Neutrophil (primary cell): ENCODE data around the gene SOAT1.

ENCODE experiments used
- H3K27ac ChIP-seq: fragments of 200-600 bp; sonication (generic); 2 replicates; pipeline ENCODE4 v1.5.1; 2016; ENCODE audit warnings: mild to moderate bottlenecking, moderate library complexity
- H3K27me3 ChIP-seq: fragments of 200-600 bp; sonication (generic); 2 replicates; pipeline ENCODE4 v1.6.0; 2016; ENCODE audit warnings: mild to moderate bottlenecking
- H3K36me3 ChIP-seq: fragments of 200-600 bp; sonication (generic); 2 replicates; pipeline ENCODE4 v1.5.1; 2017
- H3K4me1 ChIP-seq, 2 experiments: fragments of 200-600 bp in 1 of 2; sonication (generic) in 1 of 2; 1 replicate in 1 of 2; 2 replicates in 1 of 2; pipeline versions ENCODE4 v1.5.1 to v1.6.1; 2013 to 2016; ENCODE audit warnings: low read depth in 1 of 2, low read length in 1 of 2, mild to moderate bottlenecking in 1 of 2, moderate library complexity in 1 of 2; ENCODE audit not compliant: control insufficient read depth in 1 of 2, insufficient read depth in 1 of 2
- H3K4me3 ChIP-seq, 2 experiments: fragments of 200-600 bp in 1 of 2; sonication (generic) in 1 of 2; 1 replicate in 1 of 2; 2 replicates in 1 of 2; pipeline ENCODE4 v1.5.1; 2013 to 2016; ENCODE audit warnings: low read depth in 1 of 2, low read length in 1 of 2, mild to moderate bottlenecking in 1 of 2, moderate library complexity in 1 of 2
- H3K9me3 ChIP-seq: fragments of 200-600 bp; sonication (generic); 2 replicates; pipeline ENCODE4 v1.5.1; 2016
- CTCF ChIP-seq: fragments of 200-600 bp; sonication (generic); IDR thresholded peaks from 2 replicates; pipeline ENCODE4 v1.5.1; 2016; ENCODE audit warnings: antibody characterized with exemption

Gene SOAT1

DNA sequence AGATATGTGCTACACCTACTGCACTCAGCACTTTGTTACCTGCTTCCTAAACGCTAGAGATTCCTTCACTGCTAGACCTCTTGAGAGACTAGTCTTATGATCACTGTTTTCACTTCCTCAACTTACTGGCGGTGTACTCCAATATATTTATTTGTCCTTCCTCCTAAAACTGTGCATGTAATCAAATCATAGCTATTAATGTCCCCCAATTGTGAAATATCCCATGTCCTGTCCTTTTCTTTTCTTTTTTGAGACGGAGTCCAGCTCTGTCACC, 3.4 kb downstream of the SOAT1 start:
- H3K27me3 ChIP-seq: no peaks in the 10 kb centered on the region
- no peak overlapping the region for H3K4me3 ChIP-seq
- peaks cover 15 to 16% of the 10 kb centered on the region in 2 experiments for H3K4me1 ChIP-seq
- no peak for TF ChIP-seq CTCF
- no peaks in the 10 kb centered on the region for H3K9me3 ChIP-seq
- H3K36me3 ChIP-seq: peaks cover 4% of the 10 kb centered on the region
- H3K27ac ChIP-seq: no peak overlapping the region

DNA sequence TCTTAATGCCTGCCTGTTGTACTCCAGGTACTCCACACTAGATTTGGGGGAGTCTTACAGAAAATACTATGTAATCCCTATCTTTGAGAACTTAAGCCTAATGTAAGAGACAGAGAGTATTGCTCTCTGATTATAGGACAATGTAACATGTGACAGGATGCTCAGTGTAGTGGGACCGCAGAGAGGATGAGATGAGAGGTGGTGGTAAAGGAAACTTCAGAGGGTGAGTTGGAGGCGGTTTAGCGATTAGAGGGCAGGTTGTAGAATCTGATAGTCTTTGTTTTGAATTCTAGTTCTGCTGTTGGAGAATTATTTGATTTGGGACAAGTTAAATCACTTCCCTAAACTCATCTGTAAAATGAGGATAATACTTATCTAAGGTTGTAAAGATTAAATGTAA, 5.4 kb downstream of the SOAT1 start:
- H3K9me3 ChIP-seq: no peaks in the 10 kb centered on the region
- no peak for TF ChIP-seq CTCF
- H3K4me3 ChIP-seq: no peak overlapping the region
- no peak overlapping the region for H3K27ac ChIP-seq
- peaks cover 10 to 11% of the 10 kb centered on the region in 2 experiments for H3K4me1 ChIP-seq
- peaks cover 14% of the 10 kb centered on the region for H3K36me3 ChIP-seq
- H3K27me3 ChIP-seq: no peaks in the 10 kb centered on the region

DNA sequence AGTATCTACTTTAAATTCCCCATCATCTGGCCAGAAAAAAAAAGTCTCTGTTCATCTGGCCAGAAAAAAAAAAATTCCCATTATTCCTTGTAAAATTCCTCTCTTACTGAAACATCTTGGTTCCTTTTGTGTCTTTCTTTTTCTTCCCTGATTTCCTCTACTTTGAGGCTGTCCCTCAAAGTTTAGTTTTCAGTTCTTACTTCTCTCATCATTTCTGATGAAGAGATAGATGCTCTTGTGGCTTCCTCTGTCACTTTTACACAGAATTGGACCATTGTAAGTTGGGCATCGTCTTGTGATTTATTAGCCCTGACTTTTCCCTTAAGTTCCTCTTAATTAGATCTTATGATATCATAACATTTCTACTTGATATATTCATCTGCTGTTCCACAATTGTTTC, 6.5 kb downstream of the SOAT1 start:
- TF ChIP-seq CTCF: no peak
- peaks cover 3 to 4% of the 10 kb centered on the region in 2 experiments for H3K4me1 ChIP-seq
- H3K27ac ChIP-seq: no peak overlapping the region
- H3K9me3 ChIP-seq: no peaks in the 10 kb centered on the region
- H3K36me3 ChIP-seq: peaks cover 14% of the 10 kb centered on the region
- H3K4me3 ChIP-seq: no peak overlapping the region
- H3K27me3 ChIP-seq: no peaks in the 10 kb centered on the region

DNA sequence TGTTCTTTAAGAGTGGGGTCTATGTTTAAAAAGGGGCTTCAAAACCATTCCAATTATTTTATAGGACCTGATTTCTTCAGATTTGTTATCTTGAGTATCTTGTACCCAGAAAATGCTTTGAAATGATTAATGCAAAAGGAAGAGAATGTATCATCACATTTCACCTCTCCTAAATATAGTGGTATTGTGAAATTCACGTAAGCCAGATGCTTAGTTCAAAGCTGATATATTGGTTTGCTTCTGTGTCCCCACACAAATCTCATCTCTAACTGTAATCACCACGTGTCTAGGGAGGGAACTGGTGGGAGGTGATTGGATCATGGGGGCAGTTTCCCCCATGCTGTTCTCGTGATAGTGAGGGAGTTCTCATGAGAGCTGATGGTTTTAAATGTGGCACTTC, 8.5 kb downstream of the SOAT1 start:
- H3K36me3 ChIP-seq: peaks cover 11% of the 10 kb centered on the region
- no peaks in the 10 kb centered on the region for H3K9me3 ChIP-seq
- no peak overlapping the region for H3K4me3 ChIP-seq
- no peak for TF ChIP-seq CTCF
- no peak overlapping the region for H3K27ac ChIP-seq
- no peaks in the 10 kb centered on the region for H3K27me3 ChIP-seq
- H3K4me1 ChIP-seq: no peaks in the 10 kb centered on the region

- TF ChIP-seq CTCF: no peak
- Histone ChIP-seq H3K27me3 (no peaks in the 10 kb centered on the region), H3K4me3 (no peak overlapping the region), H3K4me1 (no peaks in the 10 kb centered on the region), H3K27ac (no peak overlapping the region), H3K9me3 (no peaks in the 10 kb centered on the region), H3K36me3 (peaks cover 15% of the 10 kb centered on the region)
These were observed 9.7 kb downstream of the SOAT1 start for GRCh38 chr1:179303200-179303785.

GRCh38 chr1:179305450-179305849, 11.9 kb downstream of the SOAT1 start:
- TF ChIP-seq CTCF: no peak

More at GRCh38 chr1:179305450-179305849, 11.9 kb downstream of the SOAT1 start:
- no peaks in the 10 kb centered on the region for H3K9me3 ChIP-seq
- no peaks in the 10 kb centered on the region for H3K27me3 ChIP-seq
- peaks cover 17% of the 10 kb centered on the region for H3K36me3 ChIP-seq
- H3K27ac ChIP-seq: no peak overlapping the region
- no peaks in the 10 kb centered on the region for H3K4me1 ChIP-seq
- no peak overlapping the region for H3K4me3 ChIP-seq
